Stomach smooth muscle (tissue), 2 donors: ENCODE data around the gene CCKAR.

ENCODE experiments used
- H3K27ac ChIP-seq: one replicate; pipeline ENCODE4 v1.7.0; 2013; ENCODE audit warnings: mild to moderate bottlenecking, low read length, inconsistent platforms
- H3K27me3 ChIP-seq, 2 donors: one replicate each; pipeline ENCODE4 v1.7.0; 2013; ENCODE audit warnings: low read length in 2 of 2; ENCODE audit not compliant: insufficient read depth in 2 of 2, control insufficient read depth in 1 of 2
- H3K36me3 ChIP-seq, 2 donors: one replicate each; pipeline ENCODE4 v1.7.0; 2013; ENCODE audit warnings: low read length in 2 of 2; ENCODE audit not compliant: control insufficient read depth in 2 of 2, insufficient read depth in 2 of 2
- H3K4me1 ChIP-seq: one replicate; pipeline ENCODE4 v1.7.0; 2013; ENCODE audit warnings: low read length; ENCODE audit not compliant: control insufficient read depth, insufficient read depth
- H3K4me3 ChIP-seq, 2 donors: one replicate each; pipeline ENCODE4 v1.7.0; 2013; ENCODE audit warnings: low read length in 2 of 2
- H3K9ac ChIP-seq, 2 donors: one replicate each; pipeline ENCODE4 v1.7.0; 2013; ENCODE audit warnings: low read length in 2 of 2, mild to moderate bottlenecking in 1 of 2
- H3K9me3 ChIP-seq, 2 donors: one replicate each; pipeline ENCODE4 v1.7.0; 2013; ENCODE audit warnings: low read length in 2 of 2; ENCODE audit not compliant: control insufficient read depth in 2 of 2
- donor health status: healthy.
- donor health status: Pancreatic carcinoma.

Gene CCKAR

DNA sequence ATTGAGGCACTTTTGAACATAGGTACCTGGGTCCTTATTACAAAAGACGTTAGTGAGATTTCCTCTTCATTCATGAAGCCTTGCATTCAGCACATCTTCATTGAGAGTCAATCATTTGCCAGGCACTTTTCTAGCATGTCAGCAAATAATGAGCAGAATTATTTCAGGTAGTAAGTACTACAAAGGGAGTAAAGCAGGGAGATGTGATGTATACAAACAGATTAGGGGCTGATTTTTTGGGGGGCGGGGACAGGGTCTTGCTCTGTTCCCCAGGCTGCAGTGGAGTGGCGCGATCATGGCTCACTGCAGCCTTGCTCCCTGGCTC is 638 bp upstream of the CCKAR start:
- Histone ChIP-seq H3K27ac (no peak overlapping the region), H3K27me3 (peaks cover 0 to 2% of the 10 kb centered on the region in 2 donors)

GRCh38 chr4:26489101-26489985 is 941 bp downstream of the CCKAR start:
- no peak overlapping the region for H3K27ac ChIP-seq
- peaks cover 6% of the 10 kb centered on the region for H3K4me1 ChIP-seq
- no peaks in the 10 kb centered on the region for H3K9me3 ChIP-seq
- no peaks in the 10 kb centered on the region for H3K36me3 ChIP-seq
- peak overlapping the region in 1 of 2 donors; percentile 6 for H3K9ac ChIP-seq
- no peak overlapping the region for H3K4me3 ChIP-seq
- H3K27me3 ChIP-seq, result peaks cover 0 to 2% of the 10 kb centered on the region in 2 donors

More for the DNA sequence above, 638 bp upstream of the CCKAR start:
- Histone ChIP-seq H3K9me3 (no peaks in the 10 kb centered on the region), H3K4me1 (peaks cover 4% of the 10 kb centered on the region), H3K9ac (no peak overlapping the region), H3K36me3 (no peaks in the 10 kb centered on the region), H3K4me3 (no peak overlapping the region)

- Histone ChIP-seq H3K4me1 (peaks cover 12% of the 10 kb centered on the region), H3K4me3 (no peak overlapping the region), H3K27ac (no peak overlapping the region)
Observed at GRCh38 chr4:26485684-26486083, 4.6 kb downstream of the CCKAR start.

GRCh38 chr4:26484516-26484915 is 5.8 kb downstream of the CCKAR start:
- Histone ChIP-seq H3K9me3 (no peaks in the 10 kb centered on the region), H3K36me3 (no peaks in the 10 kb centered on the region), H3K27me3 (no peaks in the 10 kb centered on the region), H3K4me3 (no peak overlapping the region), H3K27ac (no peak overlapping the region), H3K9ac (no peak overlapping the region), H3K4me1 (peaks cover 10% of the 10 kb centered on the region)

More at GRCh38 chr4:26485684-26486083, 4.6 kb downstream of the CCKAR start:
- Histone ChIP-seq H3K27me3 (peaks cover 0 to 2% of the 10 kb centered on the region in 2 donors), H3K36me3 (no peaks in the 10 kb centered on the region), H3K9me3 (no peaks in the 10 kb centered on the region), H3K9ac (no peak overlapping the region)

DNA sequence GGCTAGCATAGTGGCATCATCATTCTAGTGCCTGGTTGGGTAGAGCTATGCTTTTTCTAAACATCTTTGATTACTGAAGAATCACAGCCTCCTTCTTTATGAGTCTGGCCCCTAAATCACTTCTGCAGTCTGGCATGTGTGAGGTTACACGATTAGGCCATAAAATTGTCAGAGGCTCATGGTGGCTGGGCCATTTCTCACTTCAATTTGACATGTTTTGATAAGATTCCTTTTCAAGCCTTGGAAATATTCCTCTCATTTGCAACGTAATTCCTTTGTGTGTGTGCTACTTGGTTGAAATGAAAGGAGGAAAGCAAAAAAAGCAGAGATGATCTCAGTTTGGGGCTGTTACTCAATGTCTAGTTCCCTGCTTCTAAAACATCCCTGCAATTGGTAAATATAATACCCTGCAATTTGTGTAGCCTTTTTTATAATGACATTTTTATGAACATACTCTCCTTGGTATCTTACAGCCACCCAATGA is 6.2 kb downstream of the CCKAR start:
- H3K9ac ChIP-seq, result no peak overlapping the region
- peaks cover 10% of the 10 kb centered on the region for H3K4me1 ChIP-seq
- H3K27me3 ChIP-seq, result no peaks in the 10 kb centered on the region
- no peak overlapping the region for H3K27ac ChIP-seq
- no peaks in the 10 kb centered on the region for H3K36me3 ChIP-seq
- H3K4me3 ChIP-seq, result no peak overlapping the region
- H3K9me3 ChIP-seq, result no peaks in the 10 kb centered on the region

DNA sequence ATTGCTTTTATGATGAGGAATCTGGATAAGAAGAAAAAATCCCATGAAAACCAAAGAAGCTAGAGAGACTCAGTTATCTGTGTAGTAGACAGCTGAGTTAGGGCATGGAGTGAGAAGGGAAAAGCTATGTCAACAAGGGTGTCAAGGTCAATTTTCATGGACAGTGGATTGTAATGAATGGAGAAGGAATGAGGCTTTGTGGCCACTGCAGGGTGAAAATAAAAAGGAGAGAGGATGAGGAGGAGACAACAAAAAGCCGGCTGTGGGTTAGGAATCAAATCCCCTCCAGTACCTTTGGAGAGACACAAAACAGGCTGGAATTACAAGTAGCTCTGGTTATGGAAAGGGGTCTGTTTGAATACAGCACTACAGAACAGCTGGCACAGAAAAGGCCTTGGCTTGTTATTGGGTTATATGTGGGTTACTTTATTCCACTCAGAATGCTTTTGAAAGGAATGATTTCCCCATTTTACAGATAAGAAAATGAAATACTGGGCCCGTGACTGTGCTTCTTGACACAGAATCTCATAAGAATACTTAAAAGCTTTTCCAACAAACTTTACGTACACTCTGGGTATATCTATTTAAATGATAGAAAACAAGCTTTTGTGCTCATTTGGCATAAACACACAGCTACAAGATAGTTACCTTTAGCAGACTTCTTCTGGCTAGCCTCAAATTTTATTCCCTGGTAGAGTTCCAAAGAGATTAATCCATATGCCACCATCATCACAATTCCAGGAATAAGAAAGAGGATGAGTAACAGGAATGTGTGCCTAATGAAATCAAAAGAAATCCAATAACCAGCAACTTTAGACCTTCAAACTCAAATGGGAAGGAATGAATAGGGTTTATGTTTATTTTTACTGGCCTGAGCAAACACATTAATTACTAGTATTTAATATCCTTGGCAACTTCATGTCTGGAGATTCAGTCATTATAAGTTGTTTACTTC is 7.5 kb downstream of the CCKAR start:
- no peaks in the 10 kb centered on the region for H3K27me3 ChIP-seq
- peaks cover 10% of the 10 kb centered on the region for H3K4me1 ChIP-seq
- no peak overlapping the region for H3K4me3 ChIP-seq
- no peaks in the 10 kb centered on the region for H3K36me3 ChIP-seq
- no peak overlapping the region for H3K27ac ChIP-seq
- no peaks in the 10 kb centered on the region for H3K9me3 ChIP-seq
- H3K9ac ChIP-seq, result peak overlapping the region in 1 of 2 donors; percentile 38

DNA sequence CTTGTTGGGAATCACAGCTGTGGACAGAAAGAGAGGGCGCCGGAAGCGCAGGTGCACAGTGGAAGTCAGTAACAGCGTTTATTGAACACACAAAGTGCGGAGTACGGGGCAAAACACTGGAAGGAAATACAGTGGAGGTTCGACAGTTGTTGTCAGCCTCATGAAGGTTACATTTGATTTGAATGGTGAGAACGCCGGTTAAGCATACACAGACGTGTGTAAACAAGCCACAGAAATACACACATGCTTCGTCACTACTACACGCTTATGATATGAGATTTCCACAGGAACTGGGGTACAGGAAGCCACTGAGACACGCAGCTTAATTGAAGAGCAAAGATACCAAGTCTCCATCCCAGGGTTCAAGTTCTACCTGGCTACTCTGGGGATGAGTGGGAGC is 12.0 kb downstream of the CCKAR start:
- no peaks in the 10 kb centered on the region for H3K27me3 ChIP-seq
- no peak overlapping the region for H3K27ac ChIP-seq
- peaks cover 4% of the 10 kb centered on the region for H3K4me1 ChIP-seq
- H3K9me3 ChIP-seq, result no peaks in the 10 kb centered on the region
- H3K36me3 ChIP-seq, result no peaks in the 10 kb centered on the region
- H3K4me3 ChIP-seq, result no peak overlapping the region
- no peak overlapping the region for H3K9ac ChIP-seq

DNA sequence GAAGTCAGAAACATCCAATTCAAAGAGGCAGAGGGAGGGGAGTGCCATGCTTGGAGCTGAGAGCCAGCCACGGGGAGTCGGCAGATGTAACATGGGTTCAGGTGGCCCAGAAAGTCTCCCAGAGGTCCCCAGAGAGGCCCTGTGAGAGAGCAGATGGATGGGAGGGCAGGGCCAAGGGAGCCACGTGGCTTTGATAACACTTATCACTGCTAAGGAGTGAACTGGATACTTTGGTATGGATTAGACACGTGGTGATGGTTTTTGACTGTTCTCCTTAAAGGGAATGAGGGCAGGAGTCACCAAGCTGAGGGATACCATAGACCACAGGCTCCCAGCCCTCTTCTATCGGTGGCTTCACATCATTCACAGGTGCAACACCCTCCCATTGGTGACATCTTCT is 13.7 kb downstream of the CCKAR start:
- Histone ChIP-seq H3K9me3 (no peaks in the 10 kb centered on the region), H3K4me3 (no peak overlapping the region), H3K36me3 (no peaks in the 10 kb centered on the region), H3K9ac (no peak overlapping the region), H3K4me1 (no peaks in the 10 kb centered on the region), H3K27me3 (no peaks in the 10 kb centered on the region), H3K27ac (no peak overlapping the region)

GRCh38 chr4:26475716-26476115 is 14.6 kb downstream of the CCKAR start:
- no peaks in the 10 kb centered on the region for H3K9me3 ChIP-seq
- H3K4me1 ChIP-seq, result no peaks in the 10 kb centered on the region
- H3K36me3 ChIP-seq, result no peaks in the 10 kb centered on the region
- H3K27ac ChIP-seq, result no peak overlapping the region
- H3K9ac ChIP-seq, result no peak overlapping the region
- no peak overlapping the region for H3K4me3 ChIP-seq
- no peaks in the 10 kb centered on the region for H3K27me3 ChIP-seq

DNA sequence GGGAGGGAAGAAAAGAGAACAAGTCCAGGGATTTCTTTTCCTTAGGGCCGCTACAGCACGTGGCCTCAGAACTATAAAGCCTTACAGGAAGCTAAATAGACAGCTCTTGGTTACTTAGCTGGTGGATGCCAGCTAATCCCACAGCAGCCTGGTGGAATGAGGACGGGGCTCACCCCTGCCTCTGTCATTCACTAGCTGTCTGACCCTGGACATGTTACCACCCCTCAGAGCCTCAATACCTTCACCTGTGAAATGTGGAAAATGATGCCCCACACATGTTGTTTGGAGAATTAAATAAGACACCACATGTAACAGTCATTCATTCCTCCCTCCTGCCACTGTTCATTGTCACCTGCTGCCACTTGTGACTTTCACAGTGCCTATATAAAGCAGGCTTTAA is 15.7 kb downstream of the CCKAR start:
- Histone ChIP-seq H3K9me3 (no peaks in the 10 kb centered on the region), H3K36me3 (no peaks in the 10 kb centered on the region), H3K4me1 (no peaks in the 10 kb centered on the region), H3K27me3 (no peaks in the 10 kb centered on the region), H3K9ac (no peak overlapping the region), H3K4me3 (no peak overlapping the region), H3K27ac (no peak overlapping the region)
